NCI-H187 treated with DMSO at 0.1 percent for 48 hours (cell line): Measurements from ENCODE around the gene FMN1.
A peak's percentile ranks its signal among the peaks of the same experiment; 100 is the strongest.
"Not testable (repeated sequence)": the region's sequence is repeated elsewhere in the genome, so short reads cannot be mapped to it uniquely, and the experiment has no call there.

ENCODE experiments used
- DNase-seq: peaks from one replicate; lab custom pipeline; 2025; lab: John Stamatoyannopoulos, UW

Gene FMN1

GRCh38 chr15:33089878-33090757, 104.4 kb downstream of the FMN1 start:
- no peak for DNase-seq

- no peak for DNase-seq
Measured at GRCh38 chr15:33089165-33089877, 105.2 kb downstream of the FMN1 start.

GRCh38 chr15:33086500-33087121, 107.9 kb downstream of the FMN1 start:
- no peak for DNase-seq

GRCh38 chr15:33084661-33085060, 109.9 kb downstream of the FMN1 start:
- DNase-seq = no peak

- no peak for DNase-seq
Measured at GRCh38 chr15:33083232-33084081, 111.1 kb downstream of the FMN1 start.

- DNase-seq = no peak
Measured at GRCh38 chr15:33080006-33080405, 114.5 kb downstream of the FMN1 start.

- no peak for DNase-seq
Measured at GRCh38 chr15:33078607-33079006, 115.9 kb downstream of the FMN1 start.

- DNase-seq = no peak
Measured at GRCh38 chr15:33076937-33077336, 117.6 kb downstream of the FMN1 start.

GRCh38 chr15:33074942-33075341, 119.6 kb downstream of the FMN1 start:
- no peak for DNase-seq

GRCh38 chr15:33074212-33074611, 120.3 kb downstream of the FMN1 start:
- no peak for DNase-seq

- DNase-seq = no peak
Measured at GRCh38 chr15:33071451-33071850, 123.1 kb downstream of the FMN1 start.

GRCh38 chr15:33069903-33070302, 124.6 kb downstream of the FMN1 start:
- DNase-seq = not testable (repeated sequence)

GRCh38 chr15:33069161-33069560, 125.4 kb downstream of the FMN1 start:
- DNase-seq = no peak

GRCh38 chr15:33068511-33068990, 126.0 kb downstream of the FMN1 start:
- DNase-seq = peak; percentile 64

- no peak for DNase-seq
Measured at GRCh38 chr15:33068007-33068481, 126.5 kb downstream of the FMN1 start.

GRCh38 chr15:33067456-33067855, 127.1 kb downstream of the FMN1 start:
- DNase-seq = no peak

GRCh38 chr15:33066584-33066983, 127.9 kb downstream of the FMN1 start:
- no peak for DNase-seq

GRCh38 chr15:33064878-33065277, 129.6 kb downstream of the FMN1 start:
- no peak for DNase-seq

GRCh38 chr15:33059184-33059583, 135.3 kb downstream of the FMN1 start:
- no peak for DNase-seq

- no peak for DNase-seq
Measured at GRCh38 chr15:33057845-33058244, 136.7 kb downstream of the FMN1 start.

GRCh38 chr15:33055962-33056361, 138.6 kb downstream of the FMN1 start:
- DNase-seq = no peak

GRCh38 chr15:33051528-33051927, 143.0 kb downstream of the FMN1 start:
- no peak for DNase-seq
